ENCODE measurements around the gene STARD5. TPM values are rescaled to one million over a fixed set of nuclear protein-coding genes. Genes with fewer than 3 reads are reported as not detected.

Gene STARD5
- total and polyA plus RNA-seq, 9 of the 15 experiments (the other 6 are each of a cell fraction or from before 2014, with no cell fraction given): 1.7 to 5.7 (median 2.2) TPM

DNA sequence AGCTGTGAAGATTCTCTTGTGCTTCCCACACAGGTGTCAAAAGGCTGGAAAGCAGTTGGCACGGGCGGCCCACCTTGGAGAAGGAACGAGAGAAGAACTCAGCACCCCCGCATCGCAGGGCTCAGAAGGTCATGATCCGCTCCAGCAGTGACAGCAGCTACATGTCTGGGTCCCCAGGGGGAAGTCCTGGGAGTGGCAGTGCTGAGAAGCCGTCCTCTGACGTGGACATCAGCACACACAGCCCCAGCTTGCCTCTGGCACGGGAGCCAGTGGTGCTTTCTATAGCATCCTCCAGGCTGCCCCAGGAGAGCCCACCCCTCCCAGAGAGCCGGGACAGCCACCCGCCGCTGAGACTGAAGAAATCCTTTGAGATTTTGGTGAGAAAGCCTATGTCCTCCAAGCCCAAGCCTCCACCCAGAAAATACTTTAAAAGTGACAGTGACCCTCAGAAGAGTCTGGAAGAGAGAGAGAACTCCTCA is 31.4 kb downstream of the STARD5 start:
- Histone ChIP-seq H3K9ac (ENCODE audit: insufficient read depth in 1 of 2, low read depth in 2 of 2, low read length in 2 of 2) (no peak overlapping the region; a peak in 1 of 4 replicates), H2AFZ (ENCODE audit: low read depth, low read length) (no peak overlapping the region), H3K36me3 (ENCODE audit: control insufficient read depth, insufficient read depth, low read length) (no peaks in the 10 kb centered on the region; the same call in 2 of the 3 replicates), H4K20me1 (replicated peaks; ENCODE audit: control insufficient read depth, insufficient read depth, low read length) (no peaks in the 10 kb centered on the region), H3K9me3 (replicated peaks; ENCODE audit: control insufficient read depth, insufficient read depth, low read depth, low read length) (no peaks in the 10 kb centered on the region), H3K4me2 (ENCODE audit: insufficient read depth, low read length) (no peak overlapping the region), H3K9me1 (ENCODE audit: control insufficient read depth, insufficient read depth, low read length) (no peaks in the 10 kb centered on the region), H3K4me1 (replicated peaks in 1 of 2; ENCODE audit: control insufficient read depth in 2 of 2, insufficient read depth in 2 of 2, low read length in 2 of 2) (no peaks in the 10 kb centered on the region), H3K4me3 (no peak overlapping the region), H3K79me2 (ENCODE audit: control insufficient read depth, insufficient read depth, low read length) (no peaks in the 10 kb centered on the region), H3K27me3 (ENCODE audit: control insufficient read depth in 2 of 2, insufficient read depth in 2 of 2, low read length in 2 of 2) (no peaks in the 10 kb centered on the region), H3K27ac (ENCODE audit: extremely low read depth, low read depth, low read length) (no peak overlapping the region)
- intact Hi-C loops (cut with micrococcal nuclease): no loop called here
- ATAC-seq (no peak), DNase-seq (ENCODE audit: extremely low read depth in 1 of 4, low spot score in 3 of 4) (no peak), FAIRE-seq (no peak)
- ChIA-PET CTCF (ENCODE audit: low intra/inter-chr PET ratio) (no interaction called here), POLR2A (interaction anchor here (0.5 kb wide), 1 partner anchor 1250 kb away, joined by 3 read pairs; no protein-coding TSS in a partner anchor)
- WGBS (ENCODE audit: insufficient coverage, low coverage, missing lambda C conversion rate): 52% methylated on average over 12 of the region's 12 CpGs
- in situ Hi-C loops (cut with MboI): no loop called here
- no TSS peak for BruUV-seq (replicated peaks)
- no peak for TF ChIP-seq KAT2B (IDR thresholded peaks at IDR 0.05; ENCODE audit: low read depth, low read length)
- no peak for TF ChIP-seq CHD7 (IDR thresholded peaks at IDR 0.05; ENCODE audit: low read depth, low read length)
- TF ChIP-seq BRD4 (IDR thresholded peaks at IDR 0.05): no peak
- TF ChIP-seq NFIC (IDR thresholded peaks at IDR 0.05): no peak
- no peak for TF ChIP-seq XRCC5 (IDR thresholded peaks at IDR 0.05; ENCODE audit: low read depth, low read length)
- no peak for TF ChIP-seq CBX3 (IDR thresholded peaks at IDR 0.05; ENCODE audit: borderline replicate concordance in 1 of 2, low read length in 2 of 2)
- TF ChIP-seq NR3C1 (CRISPR knock-in tag; IDR thresholded peaks at IDR 0.05): no peak
- TF ChIP-seq PTRF (tag; IDR thresholded peaks at IDR 0.05): no peak
- TF ChIP-seq ZNF583 (CRISPR knock-in tag; IDR thresholded peaks at IDR 0.05): no peak
- TF ChIP-seq COPS2 (conservative IDR thresholded peaks at IDR 0.05): no peak
- TF ChIP-seq HLTF (IDR thresholded peaks at IDR 0.05): no peak
- TF ChIP-seq ZNF174 (CRISPR knock-in tag; IDR thresholded peaks at IDR 0.05): no peak
- TF ChIP-seq NCOA6 (IDR thresholded peaks at IDR 0.05): no peak
- TF ChIP-seq ZKSCAN3 (CRISPR knock-in tag; IDR thresholded peaks at IDR 0.05): no peak
